Right hindlimb (tissue), 1 donor: ENCODE data around the gene SFXN3.
A peak's percentile ranks its signal among the peaks of the same experiment; 100 is the strongest.

ENCODE experiments used
- DNase-seq: peaks from one replicate; pipeline ENCODE4 v3.0.0-alpha.2; 2018

SFXN3 gene

DNA sequence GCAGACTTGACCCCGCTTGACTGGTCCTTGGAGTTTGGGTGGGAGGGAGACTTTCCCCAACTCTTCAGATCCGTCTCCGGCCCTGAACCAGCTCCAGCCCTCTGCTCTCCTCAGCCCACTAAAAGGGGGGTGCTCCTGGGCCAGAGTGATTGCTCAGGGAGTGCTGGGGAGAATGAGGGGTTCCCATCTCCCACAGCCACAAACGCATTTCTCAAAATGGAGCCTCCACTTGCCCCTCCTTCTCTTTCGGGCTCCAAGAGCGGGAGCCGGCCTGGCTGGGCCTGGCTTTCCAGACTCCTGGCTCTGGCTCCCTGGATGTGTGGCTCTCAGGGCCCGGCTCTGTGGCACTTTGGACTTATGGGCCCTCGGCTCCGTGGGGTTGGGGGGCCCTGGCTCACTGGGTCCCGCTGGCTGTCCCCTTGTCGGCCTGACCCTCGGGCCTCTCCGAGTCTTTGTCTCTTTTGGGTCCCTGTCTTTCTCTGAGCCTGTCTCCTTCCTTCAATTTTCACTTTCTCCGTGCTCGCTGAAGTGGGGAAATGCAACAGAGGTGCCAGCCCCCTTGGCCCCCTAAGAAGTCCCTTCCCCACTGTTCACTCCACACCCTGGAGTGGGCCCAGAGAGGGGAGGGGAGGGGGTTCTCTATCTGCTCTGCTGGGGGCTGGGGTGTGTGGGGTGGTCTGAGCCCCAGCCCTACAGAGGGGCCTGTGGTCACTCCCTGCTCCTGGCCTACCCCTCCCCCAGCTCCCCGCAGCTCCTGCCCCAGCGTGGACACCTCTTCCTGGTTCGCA, 30.7 kb upstream of the SFXN3 start:
- DNase-seq, result peak; percentile 62

DNA sequence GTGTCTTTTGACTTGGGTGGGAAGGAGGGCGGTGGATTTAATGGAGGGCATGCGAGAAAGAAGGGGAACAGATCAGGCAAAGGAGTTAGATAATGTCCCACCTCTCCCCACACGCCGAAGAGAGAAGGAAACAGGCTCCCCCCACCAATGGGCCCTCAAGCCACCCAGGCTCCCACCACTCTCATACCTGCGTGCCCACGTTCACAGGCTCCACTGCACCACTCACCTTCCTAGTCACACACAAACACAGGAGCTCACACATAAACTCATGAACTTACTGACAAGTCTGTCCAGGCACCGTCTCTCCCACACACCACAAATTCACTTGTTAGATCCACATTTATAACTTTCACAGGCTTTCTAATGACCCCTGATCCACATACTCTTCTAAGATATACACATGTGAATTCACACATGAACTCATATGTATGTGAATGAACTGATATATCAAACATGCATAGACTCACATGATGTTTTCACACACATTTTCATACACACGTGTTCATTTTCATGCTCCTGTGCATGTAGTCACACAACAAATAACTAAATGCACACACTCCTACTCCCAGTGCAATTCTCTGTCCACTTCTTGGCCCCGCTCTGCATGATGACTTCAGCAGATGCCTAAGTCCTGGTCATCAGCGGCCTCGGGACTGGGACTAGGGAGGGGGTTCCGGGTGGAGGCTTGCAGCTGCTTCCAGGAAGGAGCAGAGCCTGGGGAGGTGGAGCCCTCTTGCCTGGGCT, 29.9 kb upstream of the SFXN3 start:
- DNase-seq, result peak; percentile 93

DNA sequence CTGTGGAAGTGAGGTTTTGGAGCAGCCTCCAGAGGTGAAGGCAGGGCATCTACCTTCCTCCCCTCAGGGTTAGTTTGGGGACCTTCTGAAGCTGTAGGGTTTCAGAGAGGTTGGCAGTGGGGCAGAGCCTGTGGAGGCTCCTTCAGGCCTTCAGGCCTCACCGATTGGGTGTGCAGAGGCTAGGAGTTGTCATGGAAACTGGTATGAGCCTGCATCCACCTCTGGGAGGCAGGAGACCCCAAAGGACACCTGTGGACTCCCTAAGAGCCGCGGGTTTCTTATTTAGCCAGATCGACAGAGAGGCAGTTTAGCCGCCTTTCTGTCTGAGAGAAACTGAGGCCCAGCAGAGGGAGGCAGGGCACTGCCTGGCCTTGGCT, 29.4 kb upstream of the SFXN3 start:
- DNase-seq, result no peak

DNA sequence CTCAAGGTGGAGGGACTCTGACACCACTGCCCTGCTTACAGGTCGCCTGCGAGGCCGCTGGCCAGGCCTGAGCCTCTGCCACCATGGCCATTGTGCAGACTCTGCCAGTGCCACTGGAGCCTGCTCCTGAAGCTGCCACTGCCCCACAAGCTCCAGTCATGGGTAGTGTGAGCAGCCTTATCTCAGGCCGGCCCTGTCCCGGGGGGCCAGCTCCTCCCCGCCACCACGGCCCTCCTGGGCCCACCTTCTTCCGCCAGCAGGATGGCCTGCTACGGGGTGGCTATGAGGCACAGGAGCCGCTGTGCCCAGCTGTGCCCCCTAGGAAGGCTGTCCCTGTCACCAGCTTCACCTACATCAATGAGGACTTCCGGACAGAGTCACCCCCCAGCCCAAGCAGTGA, 28.6 kb upstream of the SFXN3 start:
- no peak for DNase-seq

DNA sequence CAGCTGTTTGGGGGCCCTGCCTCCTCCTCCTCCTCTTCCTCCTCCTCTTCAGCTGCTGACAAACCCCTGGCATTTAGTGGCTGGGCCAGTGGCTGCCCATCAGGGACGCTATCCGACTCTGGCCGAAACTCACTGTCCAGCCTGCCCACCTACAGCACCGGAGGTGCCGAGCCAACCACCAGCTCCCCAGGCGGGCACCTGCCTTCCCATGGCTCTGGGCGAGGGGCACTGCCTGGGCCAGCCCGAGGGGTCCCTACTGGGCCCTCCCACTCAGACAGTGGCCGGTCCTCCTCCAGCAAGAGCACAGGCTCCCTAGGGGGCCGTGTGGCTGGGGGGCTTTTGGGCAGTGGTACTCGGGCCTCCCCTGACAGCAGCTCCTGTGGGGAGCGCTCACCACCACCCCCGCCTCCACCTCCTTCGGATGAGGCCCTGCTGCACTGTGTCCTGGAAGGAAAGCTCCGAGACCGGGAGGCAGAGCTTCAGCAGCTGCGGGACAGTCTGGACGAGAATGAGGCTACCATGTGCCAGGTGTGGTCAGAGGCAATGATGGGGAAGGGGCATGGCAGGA, 27.3 kb upstream of the SFXN3 start:
- no peak for DNase-seq

DNA sequence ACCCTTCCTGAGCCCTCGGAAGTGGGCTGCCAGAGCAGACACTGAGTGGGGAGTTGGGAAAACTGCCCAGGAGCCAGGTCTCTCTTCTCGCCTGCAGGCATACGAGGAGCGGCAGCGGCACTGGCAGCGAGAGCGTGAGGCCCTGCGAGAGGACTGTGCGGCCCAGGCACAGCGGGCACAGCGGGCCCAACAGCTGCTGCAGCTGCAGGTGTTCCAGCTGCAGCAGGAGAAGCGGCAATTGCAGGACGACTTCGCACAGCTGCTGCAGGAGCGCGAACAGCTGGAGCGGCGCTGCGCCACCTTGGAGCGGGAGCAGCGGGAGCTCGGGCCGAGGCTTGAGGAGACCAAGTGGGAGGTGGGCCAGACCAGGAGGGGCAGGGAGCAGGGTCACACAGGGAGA, 25.7 kb upstream of the SFXN3 start:
- peak; percentile 52 for DNase-seq

DNA sequence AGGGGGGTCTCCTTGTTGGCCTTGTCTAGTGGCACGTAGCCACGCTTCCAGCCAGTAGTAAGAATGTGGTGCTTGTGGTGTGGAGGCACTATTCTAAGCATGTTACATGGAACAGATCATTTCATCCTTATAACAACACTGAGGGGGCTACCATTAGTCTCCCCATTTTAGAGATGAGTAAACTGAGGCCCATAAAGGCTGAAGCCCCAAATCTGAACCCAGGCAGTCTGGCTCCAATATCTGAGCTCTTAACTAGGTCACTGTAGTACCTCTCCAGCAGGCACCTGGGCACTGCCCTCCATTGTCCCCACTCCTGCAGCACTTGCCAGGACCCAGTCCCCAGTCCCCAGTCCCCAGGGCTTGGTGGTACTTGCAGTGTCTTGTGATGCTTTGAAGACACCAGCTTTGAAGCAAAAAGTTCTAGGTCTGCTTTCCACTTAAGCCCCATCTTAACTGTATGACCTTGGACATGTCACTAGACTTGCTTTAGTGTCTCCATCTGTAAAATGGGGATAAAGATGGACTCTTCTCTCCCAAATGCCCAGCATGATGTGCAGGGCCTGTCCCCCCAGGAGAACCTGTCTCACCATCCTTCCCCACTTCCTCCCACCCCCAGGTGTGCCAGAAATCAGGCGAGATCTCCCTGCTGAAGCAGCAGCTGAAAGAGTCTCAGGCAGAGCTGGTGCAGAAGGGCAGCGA, 25.0 kb upstream of the SFXN3 start:
- no peak for DNase-seq

DNA sequence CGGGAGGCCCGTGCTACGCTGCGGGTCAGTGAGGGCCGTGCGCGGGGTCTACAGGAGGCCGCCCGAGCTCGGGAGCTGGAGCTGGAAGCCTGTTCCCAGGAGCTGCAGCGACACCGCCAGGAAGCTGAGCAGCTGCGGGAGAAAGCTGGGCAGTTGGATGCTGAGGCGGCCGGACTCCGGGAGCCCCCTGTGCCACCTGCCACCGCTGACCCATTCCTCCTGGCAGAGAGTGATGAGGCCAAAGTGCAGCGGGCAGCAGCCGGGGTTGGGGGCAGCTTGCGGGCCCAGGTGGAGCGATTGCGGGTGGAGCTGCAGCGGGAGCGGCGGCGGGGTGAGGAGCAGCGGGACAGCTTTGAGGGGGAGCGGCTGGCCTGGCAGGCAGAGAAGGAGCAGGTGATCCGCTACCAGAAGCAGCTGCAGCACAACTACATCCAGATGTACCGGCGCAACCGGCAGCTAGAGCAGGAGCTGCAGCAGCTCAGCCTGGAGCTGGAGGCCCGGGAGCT, 24.4 kb upstream of the SFXN3 start:
- DNase-seq, result peak; percentile 79

DNA sequence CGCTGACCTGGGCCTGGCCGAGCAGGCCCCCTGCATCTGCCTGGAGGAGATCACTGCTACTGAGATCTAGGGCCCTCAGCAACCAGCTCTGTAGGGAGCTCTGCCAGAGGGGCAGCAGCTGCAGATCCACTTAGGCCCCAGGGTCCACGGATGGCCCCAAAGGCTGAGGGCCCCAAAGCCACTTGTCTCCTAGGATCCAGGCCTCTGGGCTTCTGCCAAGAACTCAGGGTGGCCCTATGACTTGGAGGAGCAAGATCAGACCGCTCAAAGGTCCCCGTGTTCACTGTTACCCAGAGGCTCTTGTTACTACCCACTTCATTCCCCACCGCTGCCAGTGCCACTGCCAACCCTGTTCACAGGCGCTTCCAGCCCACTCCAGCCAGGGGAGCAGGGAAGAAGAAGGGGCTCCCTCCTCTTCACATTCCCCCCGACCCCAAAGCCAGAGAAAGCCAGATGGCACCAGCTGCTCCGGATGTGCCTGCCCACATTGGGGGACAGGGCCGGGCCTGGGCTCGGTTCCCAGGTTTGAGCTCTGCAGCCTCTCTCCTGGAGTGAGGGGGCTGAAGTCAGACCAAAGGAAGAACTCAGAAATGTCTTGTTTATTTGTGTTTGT, 23.8 kb upstream of the SFXN3 start:
- peak; percentile 67 for DNase-seq

DNA sequence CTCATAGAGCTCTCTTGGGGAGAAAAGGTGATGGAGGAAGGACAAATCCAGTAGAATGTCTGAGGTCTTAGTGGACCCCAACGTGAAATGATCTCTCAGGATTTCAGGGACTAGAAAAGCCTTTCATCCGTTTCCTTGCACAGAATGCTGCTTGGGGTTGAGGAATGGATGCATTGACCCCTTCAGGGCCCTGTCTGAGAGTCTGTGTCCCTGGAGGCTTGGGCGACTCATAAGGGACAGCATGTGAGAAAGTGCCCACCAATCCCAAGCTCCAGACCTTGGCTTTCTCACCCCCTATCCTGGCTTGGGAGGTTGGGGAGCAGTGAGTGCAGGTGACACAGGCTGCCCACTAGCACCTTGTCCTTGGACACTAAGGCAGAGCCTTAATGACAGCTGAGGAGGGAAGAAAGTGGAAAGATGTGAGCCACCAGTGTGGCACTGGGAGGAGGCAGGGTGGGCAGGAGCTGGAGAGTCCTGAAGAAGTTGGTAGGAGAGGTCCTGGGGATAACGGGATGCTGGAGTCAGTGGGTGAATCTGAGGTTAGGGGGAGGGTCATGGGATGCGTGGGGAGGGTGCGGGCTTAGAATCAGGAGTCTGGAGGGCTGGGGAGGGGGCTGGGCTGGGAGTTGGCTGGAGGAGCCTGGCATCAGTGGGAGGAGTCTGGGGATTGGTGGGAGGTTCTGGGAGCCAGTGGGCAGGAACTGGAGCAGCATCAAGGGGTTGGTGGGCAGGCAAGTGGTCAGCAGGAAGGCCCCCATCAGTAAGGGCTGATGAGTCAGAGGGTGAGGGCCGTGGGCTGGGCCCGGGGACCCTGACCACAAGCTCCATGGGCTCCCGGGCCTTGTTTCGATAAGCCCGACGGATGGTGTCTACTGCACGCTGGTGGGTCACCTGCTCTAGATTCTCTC, 22.9 kb upstream of the SFXN3 start:
- DNase-seq, result no peak

DNA sequence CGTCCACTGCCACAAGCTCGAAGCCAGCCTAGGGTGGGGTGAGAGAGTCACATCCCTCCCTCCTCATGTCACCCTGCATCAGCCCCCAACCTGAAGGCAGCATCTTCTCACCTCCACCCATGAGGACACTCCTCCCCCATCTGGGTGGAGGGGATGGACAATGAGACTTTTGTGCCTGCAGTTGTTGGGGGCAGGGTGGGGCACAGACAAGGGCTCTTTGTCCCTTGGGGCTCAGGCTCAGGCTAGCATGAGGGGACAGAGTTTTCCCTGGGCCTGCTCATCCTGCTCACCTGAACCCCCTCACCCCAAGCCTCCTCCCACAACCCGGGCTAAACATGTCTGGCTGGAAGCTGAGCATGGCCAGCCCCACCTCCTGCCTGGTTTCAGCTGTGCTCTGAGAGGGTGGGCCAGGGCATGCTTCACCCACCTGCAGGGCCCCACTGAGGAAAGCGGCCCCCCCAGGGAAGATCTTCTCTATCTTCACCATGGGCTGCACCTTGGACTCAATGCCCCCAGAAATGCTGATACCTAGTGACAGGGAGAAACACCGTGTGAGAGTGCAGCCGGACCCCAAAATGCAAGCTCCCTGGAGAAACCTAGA, 22.1 kb upstream of the SFXN3 start:
- no peak for DNase-seq

DNA sequence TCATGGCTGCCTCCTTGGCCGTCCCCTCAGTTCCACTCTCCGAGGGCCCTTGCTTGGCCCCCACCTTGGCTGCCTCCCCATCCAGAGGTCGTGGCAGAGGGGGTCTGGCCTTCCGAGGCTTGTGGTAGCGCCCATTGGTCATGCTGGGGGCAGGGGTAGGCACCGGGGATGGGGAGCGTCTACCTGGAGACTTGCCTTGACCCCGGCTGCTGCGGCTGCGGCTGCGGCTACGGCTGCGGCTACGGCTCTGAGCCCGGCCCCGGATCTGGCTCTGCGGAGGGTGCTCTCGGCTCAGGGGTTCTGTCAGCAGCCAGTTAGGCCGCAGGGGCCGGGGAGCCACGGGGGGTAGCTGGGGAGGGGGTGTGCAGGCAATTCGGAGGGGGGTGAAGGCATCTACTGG, 20.7 kb upstream of the SFXN3 start:
- DNase-seq, result no peak

DNA sequence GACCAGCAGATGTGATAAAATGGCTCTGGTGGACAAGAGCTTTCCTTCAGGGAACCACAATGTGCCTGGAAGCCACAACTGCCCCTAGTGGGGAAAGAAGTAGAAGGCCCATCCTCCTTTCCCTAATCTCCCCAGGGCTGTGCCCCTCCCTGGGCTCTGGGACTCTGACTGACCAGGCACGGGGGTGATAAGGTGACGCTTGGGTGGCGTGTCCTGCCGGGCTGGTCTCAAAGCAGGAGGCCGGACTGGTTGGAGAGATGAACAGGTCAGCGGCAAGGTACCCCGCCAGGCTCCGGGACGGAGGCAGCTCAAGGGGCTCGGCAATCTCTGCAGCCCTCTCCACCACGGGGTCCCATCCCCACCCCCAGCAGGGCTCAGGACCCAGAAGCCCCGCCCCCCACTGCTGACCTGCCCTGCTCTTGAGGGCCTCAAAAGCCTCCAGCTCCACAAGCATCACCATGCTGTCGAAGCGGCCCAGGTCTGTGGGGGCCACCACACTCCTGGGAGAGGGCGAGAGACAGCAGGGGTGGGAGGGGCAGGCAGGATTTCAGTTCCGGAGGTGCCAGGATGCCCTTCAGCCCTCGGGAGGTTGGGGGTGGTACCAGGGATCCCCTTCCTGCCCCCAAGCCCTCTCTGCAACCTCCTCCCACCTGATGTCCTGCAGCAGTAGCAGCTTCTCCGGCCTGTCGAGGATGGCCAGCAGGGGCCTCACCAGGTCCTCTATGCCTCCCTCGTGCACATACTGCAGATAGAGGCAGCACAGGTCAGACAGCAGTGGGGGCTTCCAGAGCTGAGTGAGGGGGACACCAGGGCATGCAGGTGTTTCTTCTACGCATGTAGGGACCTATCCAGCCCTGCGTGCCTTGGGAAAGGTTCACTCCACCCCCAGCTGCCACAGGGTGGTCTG, 19.3 kb upstream of the SFXN3 start:
- no peak for DNase-seq

DNA sequence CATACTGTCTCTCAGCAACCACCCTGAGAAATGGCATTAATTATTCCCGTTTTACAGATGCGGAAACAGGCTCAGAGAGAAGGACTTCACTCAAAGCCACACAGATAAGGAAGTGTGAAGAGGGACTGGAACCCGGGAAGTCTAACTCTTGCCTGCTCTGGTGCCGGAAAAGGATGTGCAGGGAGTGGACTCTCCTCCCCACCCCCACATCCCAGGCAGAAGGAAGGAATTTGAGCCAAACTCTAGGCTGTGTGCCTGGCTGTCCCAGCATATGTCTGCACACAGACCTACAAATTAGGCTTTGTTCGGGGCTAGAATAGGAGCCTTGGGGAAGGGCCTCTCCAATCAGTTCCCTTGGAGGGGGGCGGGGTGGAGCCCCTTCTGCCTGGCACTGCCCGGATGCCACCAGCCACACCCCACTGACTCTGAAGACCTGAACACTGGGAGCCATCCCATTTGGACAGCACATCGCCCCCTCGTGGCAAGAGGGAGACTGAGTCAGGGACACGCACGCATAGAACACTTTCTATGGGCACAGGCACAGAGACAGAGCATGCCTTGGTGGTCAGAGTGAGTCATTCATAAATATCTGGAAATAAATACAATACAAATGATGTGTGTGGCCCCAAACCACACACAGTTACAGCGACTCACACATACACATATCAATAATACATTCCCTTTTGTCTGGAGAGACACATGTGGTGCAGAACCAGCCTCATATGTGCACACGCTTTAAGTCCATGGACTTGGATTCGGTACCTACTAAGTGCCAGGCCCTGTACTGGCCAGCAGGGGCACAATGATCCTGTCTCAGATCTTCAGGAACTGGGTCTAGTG, 18.3 kb upstream of the SFXN3 start:
- peak; percentile 88 for DNase-seq

DNA sequence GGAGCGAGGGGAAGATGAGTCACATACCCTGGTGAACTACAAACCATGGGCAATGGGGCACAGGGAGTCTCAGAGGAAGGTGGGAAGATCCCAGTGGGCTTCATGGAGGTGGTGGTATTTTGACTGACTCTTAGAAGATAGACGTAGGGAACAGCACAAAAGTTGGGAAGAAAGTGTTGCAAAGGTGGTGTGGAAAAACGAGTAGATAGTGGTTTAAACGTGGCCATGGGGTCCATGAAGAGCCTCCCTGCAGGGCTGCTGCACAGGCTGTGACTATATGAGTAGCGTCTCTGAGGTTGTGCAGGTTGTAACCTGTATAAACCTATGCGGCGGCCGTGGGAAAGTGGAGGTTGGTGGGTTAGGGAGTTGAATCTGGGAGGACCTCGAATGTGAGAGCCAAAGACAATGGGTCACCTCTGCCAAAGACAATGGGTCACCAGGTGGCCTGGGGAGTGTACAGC, 17.6 kb upstream of the SFXN3 start:
- DNase-seq, result no peak

DNA sequence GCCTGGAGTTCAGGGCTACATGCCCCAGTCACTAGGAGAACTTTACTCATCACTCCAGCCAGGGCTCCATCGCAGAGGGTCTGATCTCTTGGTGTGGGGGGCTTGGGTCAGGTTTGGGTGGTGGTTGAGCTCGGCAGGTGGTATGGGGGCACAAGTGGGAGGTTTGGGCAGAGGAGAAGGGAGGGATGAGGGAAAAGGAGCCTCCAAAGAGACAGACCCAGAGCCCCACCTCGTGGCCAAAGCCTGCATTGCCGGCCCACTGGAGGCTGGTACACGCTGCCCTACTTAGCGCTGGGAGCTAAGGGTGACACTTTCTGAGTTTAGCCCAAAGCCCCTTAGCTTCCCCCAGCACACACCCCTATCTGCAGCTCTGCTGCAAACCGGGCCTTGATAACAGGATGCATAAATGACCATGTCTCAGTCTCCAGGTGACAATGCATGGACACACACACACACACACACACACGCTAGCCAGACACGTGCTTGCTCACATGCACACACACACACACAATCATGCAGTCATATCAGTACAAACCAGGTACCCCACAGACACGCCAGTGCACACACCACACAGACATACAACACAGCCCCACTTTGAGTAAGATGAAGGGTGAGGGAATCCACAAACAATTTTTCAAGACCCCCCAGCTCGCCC, 16.7 kb upstream of the SFXN3 start:
- DNase-seq, result peak; percentile 87

DNA sequence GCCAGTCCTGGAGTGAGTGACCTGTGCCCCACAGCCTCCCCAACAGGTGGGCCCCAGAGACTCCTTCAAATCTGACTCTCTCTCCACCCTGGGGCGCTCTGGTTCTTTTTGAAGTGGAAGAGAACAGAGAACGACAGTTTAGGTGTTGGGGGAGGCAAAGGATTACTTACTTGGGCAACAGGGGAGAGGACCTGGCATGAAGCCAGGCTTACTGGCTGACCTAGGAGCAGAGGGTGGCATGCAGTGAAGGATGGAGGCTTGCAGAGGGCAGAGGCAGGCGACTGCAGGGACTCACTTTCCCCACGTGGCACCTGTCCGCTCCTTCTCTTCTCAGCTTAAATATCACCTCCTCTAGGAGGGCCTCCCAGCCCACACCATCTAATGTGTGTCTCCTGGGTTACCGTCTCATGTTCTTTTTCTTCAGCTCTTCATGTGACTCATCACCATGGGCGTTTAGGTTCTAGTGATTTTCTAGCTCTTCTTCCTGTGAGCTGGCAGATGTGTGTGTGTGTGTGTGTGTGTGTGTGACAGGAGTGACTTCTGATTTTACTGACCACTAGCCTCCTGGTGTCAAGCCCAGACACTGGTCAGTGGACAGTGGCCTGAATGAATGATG, 16.0 kb upstream of the SFXN3 start:
- no peak for DNase-seq

DNA sequence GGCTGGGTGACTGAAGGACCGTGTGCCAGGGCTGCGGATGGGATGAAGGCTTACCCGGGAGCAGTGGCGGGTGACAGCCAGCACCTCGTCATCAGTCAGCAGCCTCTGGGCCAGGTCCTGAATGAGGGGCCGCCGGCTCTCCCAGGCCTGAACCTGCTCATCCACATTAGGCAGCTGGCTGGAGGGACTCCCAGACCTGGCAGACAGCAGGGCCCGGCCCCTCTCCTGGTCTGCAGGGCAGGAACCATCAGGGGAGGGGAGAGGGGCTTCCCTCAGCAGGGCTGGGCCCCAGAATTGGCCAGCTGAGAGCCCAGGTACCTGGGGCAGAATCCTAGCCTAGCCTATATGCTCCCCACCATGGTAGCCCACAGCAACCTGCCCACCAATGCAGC, 15.5 kb upstream of the SFXN3 start:
- DNase-seq, result no peak
